Erythroblast (primary cell): ENCODE data around the gene KLHL3.
"Not testable (repeated sequence)": the region's sequence is repeated elsewhere in the genome, so short reads cannot be mapped to it uniquely, and the experiment has no call there.

Experiments used
- DNase-seq, 2 experiments: peaks; one replicate each; lab custom pipeline; 2025; lab: John Stamatoyannopoulos, UW
- GATA1 ChIP-seq: IDR thresholded peaks from 2 replicates; pipeline ENCODE4 v1.6.1; 2011; ENCODE audit warnings: low read depth, mild to moderate bottlenecking, control low read depth, low read length, moderate library complexity
- POLR2A ChIP-seq: IDR thresholded peaks from 2 replicates; pipeline ENCODE4 v1.6.1; 2011; ENCODE audit warnings: mild to moderate bottlenecking, low read length

The KLHL3 gene, protein sequence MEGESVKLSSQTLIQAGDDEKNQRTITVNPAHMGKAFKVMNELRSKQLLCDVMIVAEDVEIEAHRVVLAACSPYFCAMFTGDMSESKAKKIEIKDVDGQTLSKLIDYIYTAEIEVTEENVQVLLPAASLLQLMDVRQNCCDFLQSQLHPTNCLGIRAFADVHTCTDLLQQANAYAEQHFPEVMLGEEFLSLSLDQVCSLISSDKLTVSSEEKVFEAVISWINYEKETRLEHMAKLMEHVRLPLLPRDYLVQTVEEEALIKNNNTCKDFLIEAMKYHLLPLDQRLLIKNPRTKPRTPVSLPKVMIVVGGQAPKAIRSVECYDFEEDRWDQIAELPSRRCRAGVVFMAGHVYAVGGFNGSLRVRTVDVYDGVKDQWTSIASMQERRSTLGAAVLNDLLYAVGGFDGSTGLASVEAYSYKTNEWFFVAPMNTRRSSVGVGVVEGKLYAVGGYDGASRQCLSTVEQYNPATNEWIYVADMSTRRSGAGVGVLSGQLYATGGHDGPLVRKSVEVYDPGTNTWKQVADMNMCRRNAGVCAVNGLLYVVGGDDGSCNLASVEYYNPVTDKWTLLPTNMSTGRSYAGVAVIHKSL

DNA sequence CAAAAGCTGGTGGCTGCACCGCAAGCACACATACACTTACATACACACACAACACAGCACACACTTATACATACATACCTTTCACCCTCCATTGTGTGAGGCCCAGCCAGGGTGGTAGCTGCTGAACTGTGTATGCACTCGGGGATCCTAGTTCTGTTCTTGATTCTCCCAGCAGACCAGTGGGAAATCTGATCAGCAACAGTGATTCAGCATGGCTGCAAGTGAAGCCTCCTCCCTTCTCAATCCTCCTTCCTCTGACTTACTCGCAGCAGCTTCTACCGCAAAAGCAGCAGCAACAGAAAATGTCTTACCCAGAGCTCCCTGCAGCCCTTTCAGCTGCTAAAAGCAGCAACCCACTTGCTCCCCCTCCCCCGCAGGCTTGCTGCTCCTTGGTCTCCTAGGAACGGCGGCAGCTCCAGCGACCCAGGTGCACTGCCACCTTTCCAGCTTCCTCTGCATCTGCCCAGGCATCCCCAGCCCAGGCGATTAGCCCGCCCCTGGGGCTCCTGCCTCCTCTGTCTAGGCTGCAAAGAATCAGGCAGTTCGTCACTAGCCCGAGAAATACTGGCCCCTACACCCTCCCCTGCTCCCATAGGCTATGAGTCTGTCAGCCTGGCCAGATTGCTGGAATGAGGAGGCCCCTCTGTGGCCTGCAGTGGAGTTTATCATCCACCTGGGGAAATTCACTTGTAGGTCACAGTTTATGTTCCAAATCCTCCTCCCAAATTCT lies at the start of gene KLHL3:
KLHL3 (minus strand) TSS at position 535 of the 730 bp plus-strand sequence; CDS start at position 92, 443 bp downstream.
- no peak for TF ChIP-seq POLR2A
- TF ChIP-seq GATA1 = no peak
- DNase-seq = peak in 1 of 2 experiments; percentile 10

DNA sequence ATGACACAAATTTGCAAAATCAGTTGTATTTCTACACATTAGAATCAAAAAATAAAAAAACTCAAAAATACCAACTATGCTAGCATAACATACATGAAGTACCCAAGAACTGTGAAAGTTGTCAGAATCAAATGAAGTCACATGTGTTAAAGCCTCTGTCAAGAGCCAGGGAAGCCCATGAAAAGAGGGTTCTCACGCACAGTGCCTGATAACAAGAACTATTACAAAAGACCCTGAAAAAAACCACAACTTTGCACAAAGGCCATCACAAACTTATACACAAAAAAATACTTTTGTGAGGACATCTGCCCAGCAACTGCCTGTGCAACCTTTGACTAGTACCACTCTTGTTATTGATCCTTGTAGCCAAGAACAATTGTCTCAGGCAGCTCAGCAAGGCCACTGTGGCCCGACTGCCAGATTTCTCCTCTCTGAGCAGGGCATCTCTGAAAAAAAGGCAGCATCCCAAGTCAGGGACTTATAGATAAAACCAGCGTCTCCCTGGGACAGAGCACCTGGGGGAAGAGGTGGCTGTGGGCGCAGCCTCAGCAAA lies 47.2 kb upstream of the KLHL3 start:
- no peak for DNase-seq
- TF ChIP-seq GATA1 (no peak), POLR2A (no peak)

DNA sequence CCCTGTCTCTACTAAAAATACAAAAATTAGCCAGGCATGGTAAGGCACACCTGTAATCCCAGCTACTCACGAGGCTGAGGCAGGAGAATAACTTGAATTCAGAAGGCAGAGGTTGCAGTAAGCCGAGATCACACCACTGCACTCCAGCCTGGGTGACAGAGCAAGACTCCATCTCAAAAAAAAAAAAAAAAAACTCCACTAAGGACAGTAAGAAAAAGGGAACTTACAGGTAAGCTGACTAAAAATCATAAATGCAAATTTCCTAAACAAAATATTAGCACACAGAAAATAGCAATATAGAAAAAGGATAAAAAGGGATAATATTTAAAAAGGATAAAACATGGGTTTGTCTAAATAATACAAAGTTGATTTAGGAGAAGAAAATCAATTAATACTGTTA lies 46.2 kb upstream of the KLHL3 start:
- TF ChIP-seq GATA1 (no peak), POLR2A (no peak)

DNA sequence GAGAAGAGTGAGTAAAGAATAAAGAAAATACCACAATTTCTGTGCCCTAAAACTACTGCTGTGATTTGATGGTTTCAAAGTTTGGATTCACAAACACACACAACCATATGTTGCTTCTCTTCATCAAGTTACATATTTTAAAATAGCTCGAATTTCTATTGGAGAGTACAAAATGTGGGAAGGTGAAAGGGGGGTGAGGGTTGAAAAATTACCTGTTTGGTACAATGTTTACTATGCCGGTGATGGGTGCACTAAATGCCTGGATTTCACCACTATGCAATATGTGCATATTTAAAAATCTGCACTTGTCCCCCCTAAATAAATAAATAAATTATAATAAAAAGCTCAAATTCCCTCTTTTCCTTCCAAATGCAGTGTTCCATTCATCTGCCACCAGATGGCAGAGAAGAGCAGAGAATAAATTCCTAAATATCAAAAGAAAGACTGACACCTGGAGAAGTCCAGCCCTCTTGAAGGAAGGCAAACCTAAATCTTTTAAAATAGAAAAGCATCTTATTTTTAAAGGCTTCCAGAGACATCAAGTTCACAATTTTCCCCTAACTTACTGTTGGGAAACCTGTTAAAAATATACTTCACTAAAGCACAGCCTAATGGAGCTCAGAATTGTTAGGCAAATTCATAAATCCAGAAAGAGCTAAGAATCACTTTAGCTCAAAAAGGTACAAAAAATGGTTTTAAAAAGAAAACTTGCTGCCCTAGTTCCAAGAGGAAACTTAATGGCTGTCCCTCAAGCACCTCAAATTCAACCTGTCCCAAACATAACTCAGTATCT lies 43.1 kb upstream of the KLHL3 start:
- DNase-seq = peak; percentile 22 to 63
- no peak for TF ChIP-seq POLR2A

More for the DNA sequence above, 46.2 kb upstream of the KLHL3 start:
- DNase-seq = no peak

DNA sequence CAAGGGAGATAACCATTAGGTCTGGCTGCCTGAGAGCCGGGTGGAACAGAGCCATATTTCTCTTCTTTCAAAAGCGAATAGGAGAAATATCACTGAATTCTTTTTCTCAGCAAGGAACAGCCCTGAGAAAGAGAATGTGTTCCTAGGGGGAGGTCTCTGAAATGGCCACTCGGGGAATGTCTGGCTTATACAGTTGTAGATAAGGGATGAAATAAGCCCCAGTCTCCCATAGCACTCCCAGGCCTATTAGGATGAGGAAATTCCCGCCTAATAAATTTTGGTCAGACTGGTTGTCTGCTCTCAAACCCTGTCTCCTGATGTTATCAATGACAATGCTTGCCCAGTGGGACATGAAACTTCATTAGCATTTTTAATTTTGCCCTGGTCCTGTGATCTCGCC lies 32.0 kb upstream of the KLHL3 start:
- DNase-seq = not testable (repeated sequence)

DNA sequence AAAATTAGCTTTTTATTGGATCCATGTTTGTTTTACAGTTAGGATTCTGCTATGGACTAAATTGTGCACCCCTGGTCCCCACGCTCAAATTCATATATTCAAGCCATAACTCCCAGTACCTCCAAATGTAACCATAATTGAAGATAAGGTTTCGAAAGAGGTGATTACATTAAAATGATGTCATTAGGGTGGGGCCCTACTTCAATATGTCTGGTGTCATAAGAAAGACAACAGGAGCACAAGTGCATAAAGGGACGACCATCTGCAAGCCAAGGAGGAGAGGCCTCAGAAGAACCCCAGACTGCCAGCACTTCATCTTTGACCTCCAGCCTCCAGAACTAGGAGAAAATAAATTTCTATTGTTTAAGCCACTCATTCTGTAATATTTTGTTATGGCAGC lies 25.7 kb upstream of the KLHL3 start:
- DNase-seq = peak; percentile 12 to 42
- no peak for TF ChIP-seq POLR2A
- no peak for TF ChIP-seq GATA1

DNA sequence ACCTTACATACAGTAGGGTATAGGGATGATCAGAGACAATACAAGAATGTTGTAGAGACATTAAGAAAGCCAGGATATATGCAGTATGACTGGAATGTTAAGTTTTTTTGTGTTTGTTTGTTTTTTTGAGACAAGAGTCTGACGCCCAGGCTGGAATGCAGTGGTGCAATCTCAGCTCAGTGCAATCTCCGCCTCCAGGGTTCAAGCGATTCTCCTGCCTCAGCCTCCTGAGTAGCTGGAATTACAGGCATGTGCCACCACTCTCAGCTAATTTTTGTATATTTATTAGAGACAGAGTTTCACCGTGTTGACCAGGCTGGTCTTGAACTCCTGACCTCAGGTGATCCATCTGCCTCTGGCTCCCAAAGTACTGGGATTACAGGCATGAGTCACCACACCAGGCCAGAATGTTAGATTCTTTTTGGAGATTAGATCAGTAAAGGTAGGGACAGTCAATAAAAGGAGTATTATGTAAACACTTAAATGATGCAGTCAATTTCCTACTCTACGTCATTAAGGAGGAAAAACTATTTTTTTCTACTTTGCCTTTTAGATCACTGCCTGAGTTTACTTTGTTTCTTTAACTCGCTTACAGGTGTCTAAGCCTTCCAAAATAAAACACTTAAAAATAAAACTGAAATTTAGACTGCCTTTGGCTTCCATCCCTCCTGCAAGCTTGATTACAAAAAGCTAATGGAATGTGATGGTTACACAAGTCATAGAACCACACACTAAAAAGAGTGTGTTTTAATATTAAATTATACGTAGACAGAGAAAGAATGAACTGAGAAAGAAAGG lies 25.0 kb upstream of the KLHL3 start:
- no peak for DNase-seq
- TF ChIP-seq POLR2A (no peak), GATA1 (no peak)

DNA sequence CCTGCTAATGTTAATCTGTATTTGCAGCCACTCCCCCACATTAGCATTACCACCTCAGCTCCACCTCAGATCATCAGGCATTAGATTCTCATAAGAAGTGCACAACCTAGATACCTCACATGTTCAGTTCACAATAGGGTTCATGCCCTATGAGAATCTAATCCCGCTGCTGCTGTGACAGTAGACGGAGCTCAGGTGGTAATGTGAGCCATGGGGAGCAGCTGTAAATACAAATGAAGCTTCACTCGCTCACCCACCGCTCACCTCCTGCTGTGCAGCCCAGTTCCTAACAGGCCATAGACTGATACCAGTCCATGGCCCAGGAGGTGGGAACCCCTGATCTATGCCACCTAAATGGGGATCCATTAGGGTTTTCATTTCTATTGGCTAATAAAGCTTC lies 24.4 kb upstream of the KLHL3 start:
- no peak for TF ChIP-seq POLR2A
- no peak for DNase-seq

DNA sequence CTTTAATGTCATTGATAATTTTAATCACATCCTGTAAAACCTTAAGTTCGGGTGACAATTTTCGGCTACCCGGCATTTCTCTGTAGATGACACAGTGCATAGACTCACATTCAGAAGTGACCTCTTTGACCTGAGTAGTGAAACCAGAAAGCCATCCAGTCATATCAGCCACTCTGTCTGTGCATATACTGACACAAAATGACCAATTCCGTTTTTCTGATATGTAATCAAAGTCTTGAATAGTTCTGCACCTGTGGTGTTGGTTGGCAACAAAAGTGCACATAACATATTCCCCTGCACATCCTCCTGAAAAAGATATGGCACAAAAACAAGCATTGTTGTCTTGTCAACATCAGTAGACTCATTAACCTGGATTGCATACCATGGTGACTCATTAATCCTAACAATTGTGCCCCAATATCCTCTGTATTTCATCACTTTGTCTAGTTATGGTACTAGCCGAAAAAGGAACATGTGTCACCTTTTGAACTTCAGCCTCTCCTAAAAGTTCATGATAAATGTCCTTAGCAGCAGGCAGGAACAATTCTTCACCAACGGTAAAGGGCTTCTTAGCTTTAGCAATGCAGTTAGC lies 22.9 kb upstream of the KLHL3 start:
- TF ChIP-seq GATA1 = no peak
- DNase-seq = no peak

DNA sequence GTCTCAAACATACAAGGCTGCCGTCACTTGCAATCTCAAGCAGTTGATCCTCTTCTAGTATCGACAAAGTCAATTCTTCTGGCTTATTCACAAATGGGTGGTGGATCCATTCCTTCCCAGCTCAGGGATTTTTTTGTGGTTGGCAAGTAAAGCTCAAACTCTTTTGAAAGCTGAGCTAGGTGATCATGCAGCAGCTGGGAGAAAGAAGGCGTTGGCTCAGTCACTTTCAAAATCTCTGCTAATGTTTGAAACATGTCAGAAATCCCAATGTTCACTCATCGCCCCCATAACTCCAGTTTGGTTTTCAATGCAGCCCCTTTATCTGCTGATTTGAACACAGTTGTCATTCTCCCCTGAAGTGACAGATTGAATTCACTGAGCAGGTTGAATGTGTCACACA lies 22.2 kb upstream of the KLHL3 start:
- TF ChIP-seq POLR2A = no peak
- no peak for TF ChIP-seq GATA1
- DNase-seq = no peak

DNA sequence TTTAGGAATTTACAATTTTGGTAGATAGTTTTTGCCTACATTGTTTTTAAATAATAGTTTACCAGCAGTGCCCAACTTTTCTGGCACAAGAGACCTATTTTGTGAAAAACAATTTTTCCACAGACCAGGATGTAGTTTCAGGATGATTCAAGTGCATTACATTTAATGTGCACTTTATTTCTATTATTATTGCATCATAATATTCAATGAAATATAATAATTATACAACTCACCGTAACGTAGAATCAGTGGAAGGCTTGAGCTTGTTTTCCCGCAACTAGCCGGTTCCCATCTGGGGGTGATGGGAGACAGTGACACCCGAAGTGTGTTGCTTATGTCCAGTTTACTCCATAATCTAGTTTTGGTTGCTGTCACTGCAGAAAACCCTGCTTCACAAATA lies 21.7 kb upstream of the KLHL3 start:
- DNase-seq = no peak
- no peak for TF ChIP-seq POLR2A
- no peak for TF ChIP-seq GATA1

DNA sequence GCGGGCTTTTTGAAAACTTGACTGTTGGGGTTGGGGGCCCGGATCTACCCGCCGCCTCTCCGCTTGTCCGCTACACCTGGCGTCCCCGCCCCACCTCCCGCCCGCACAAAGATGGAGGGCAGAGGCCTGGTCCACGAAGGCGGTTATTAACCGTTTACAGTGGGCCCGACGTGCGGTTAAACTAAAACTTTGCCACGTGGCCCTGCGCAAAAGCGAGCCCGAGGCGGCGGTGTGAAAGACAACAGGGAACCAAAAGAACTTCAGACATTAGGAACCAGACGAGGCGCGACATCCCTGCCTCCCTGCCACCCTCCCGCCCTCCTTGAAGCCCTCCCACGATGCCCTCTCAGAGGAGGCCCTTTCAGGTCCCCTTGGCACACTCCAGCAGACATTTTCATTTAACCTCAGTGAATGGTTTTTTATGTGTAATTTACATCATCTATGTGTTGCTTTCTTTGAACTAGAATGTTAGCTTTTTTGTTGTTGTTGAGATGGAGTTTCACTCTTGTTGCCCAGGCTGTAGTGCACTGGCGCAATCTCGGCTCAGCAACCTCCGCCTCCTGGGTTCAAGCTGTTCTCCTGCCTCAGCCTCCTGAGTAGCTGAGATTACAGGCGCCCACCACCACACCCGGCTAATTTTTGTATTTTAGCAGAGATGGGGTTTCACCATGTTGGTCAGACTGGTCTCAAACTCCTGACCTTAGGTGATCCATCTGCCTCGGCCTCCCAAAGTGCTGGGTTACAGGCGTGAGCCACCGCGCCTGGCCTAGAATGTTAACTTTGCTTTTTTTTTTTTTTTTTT lies 19.3 kb upstream of the KLHL3 start:
- no peak for DNase-seq
- TF ChIP-seq POLR2A = no peak
- no peak for TF ChIP-seq GATA1
